HG03460 (cell line): ENCODE measurements around the gene MCM3AP.
A peak's percentile ranks its signal among the peaks of the same experiment; 100 is the strongest.
"Not testable (repeated sequence)": the region's sequence is repeated elsewhere in the genome, so short reads cannot be mapped to it uniquely, and the experiment has no call there.

Experiments used
- ATAC-seq: cut with Tn5 transposase; IDR thresholded peaks from one replicate; pipeline ENCODE4 v1.9.1; 2021; ENCODE audit not compliant: unreplicated experiment

The MCM3AP gene

GRCh38 chr21:46311568-46311967, 26.2 kb upstream of the MCM3AP start:
- ATAC-seq: no peak

- ATAC-seq: not testable (repeated sequence)
Measured at GRCh38 chr21:46310260-46310659, 24.8 kb upstream of the MCM3AP start.

GRCh38 chr21:46308431-46308830, 23.0 kb upstream of the MCM3AP start:
- ATAC-seq: no peak

- ATAC-seq: no peak
Measured at GRCh38 chr21:46307625-46308024, 22.2 kb upstream of the MCM3AP start.

GRCh38 chr21:46304955-46305354, 19.5 kb upstream of the MCM3AP start:
- ATAC-seq: no peak

- ATAC-seq: no peak
Measured at GRCh38 chr21:46304437-46304836, 19.0 kb upstream of the MCM3AP start.

- no peak for ATAC-seq
Measured at GRCh38 chr21:46301759-46302158, 16.3 kb upstream of the MCM3AP start.

GRCh38 chr21:46299167-46299566, 13.8 kb upstream of the MCM3AP start:
- ATAC-seq: no peak

GRCh38 chr21:46297338-46298271, 12.2 kb upstream of the MCM3AP start:
- no peak for ATAC-seq

GRCh38 chr21:46295996-46296752, 10.8 kb upstream of the MCM3AP start:
- no peak for ATAC-seq

GRCh38 chr21:46295177-46295770, 9.9 kb upstream of the MCM3AP start:
- no peak for ATAC-seq

- no peak for ATAC-seq
Measured at GRCh38 chr21:46294647-46295176, 9.3 kb upstream of the MCM3AP start.

GRCh38 chr21:46291561-46291960, 6.2 kb upstream of the MCM3AP start:
- no peak for ATAC-seq

- ATAC-seq: no peak
Measured at GRCh38 chr21:46289655-46290179, 4.3 kb upstream of the MCM3AP start.

GRCh38 chr21:46287541-46287940, 2.1 kb upstream of the MCM3AP start:
- ATAC-seq: no peak

- ATAC-seq: peak; percentile 9
Measured at GRCh38 chr21:46286648-46287002, 1.2 kb upstream of the MCM3AP start.

- peak; percentile 88 for ATAC-seq
Measured at GRCh38 chr21:46285761-46286647, 593 bp upstream of the MCM3AP start, which contains the start of gene YBEY. Gene YBEY, plus strand, starts transcription at chr21:46286342. Its CDS starts 572 bp downstream, at chr21:46286914.

GRCh38 chr21:46284733-46285132, 678 bp downstream of the MCM3AP start:
- no peak for ATAC-seq

- ATAC-seq: no peak
Measured at GRCh38 chr21:46284077-46284644, 1.2 kb downstream of the MCM3AP start.
